Vagina (tissue), 2 donors: ENCODE data around the gene OGT. TPM values are rescaled to one million over a fixed set of nuclear protein-coding genes. Genes with fewer than 3 reads are reported as not detected.
"Not testable (repeated sequence)": the region's sequence is repeated elsewhere in the genome, so short reads cannot be mapped to it uniquely, and the experiment has no call there.

Experiments used
- DNase-seq, 2 donors: peaks; one replicate each; pipeline ENCODE4 v3.0.0-alpha.2; 2017; ENCODE audit errors: extremely low spot score in 2 of 2
- H3K27ac ChIP-seq: fragments of 200-600 bp; sonication (generic); one replicate; pipeline ENCODE4 v1.5.1; 2019
- H3K27me3 ChIP-seq: fragments of 200-600 bp; sonication (generic); one replicate; pipeline ENCODE4 v1.5.1; 2019
- H3K36me3 ChIP-seq, 2 donors: fragments of 200-600 bp; sonication (generic); one replicate each; pipeline ENCODE4 v1.5.1; 2017 to 2019
- H3K4me1 ChIP-seq: fragments of 200-600 bp; sonication (generic); one replicate; pipeline ENCODE4 v1.5.1; 2019
- H3K4me3 ChIP-seq, 2 donors: fragments of 200-600 bp; sonication (generic); 1 replicate in 1 of 2; 2 replicates in 1 of 2; pipeline ENCODE4 v1.5.1; 2016 to 2019
- H3K9me3 ChIP-seq: fragments of 200-600 bp; sonication (generic); one replicate; pipeline ENCODE4 v1.5.1; 2019
- POLR2A ChIP-seq, 2 donors: fragments of 450-650 bp; IDR thresholded peaks; one replicate each; pipeline ENCODE4 v1.6.1; 2017; ENCODE audit warnings: antibody characterized with exemption in 2 of 2, mild to moderate bottlenecking in 2 of 2, moderate library complexity in 2 of 2
- POLR2AphosphoS5 ChIP-seq, 2 donors: sonication (generic); formaldehyde crosslinking; IDR thresholded peaks; one replicate each; pipeline ENCODE4 v1.9.0; 2017; ENCODE audit warnings: antibody characterized with exemption in 2 of 2, mild to moderate bottlenecking in 2 of 2, low read depth in 1 of 2; ENCODE audit not compliant: insufficient read depth in 1 of 2
- intact Hi-C: fragments of 100-400 bp; cut with DNase I; formaldehyde crosslinking; loops from one replicate; pipeline ENCODE4 v1.15.1; 2023
- total RNA-seq: library from RNA; depleted of rRNA; stranded (reverse); fragments of >200 nt; gene quantifications from one replicate; pipeline ENCODE4 v1.2.3, GENCODE V29; 2016
- TF ChIP-seq, protein P1 (sequence below), 3 experiments: fragments of 450-650 bp in 2 of 3; fragments of 200-600 bp in 1 of 3; sonication (generic) in 1 of 3; IDR thresholded peaks; one replicate each; pipeline ENCODE4 v1.5.1; 2017 to 2019; ENCODE audit warnings: antibody characterized with exemption in 3 of 3, mild to moderate bottlenecking in 2 of 3, moderate library complexity in 2 of 3

OGT gene
- total RNA-seq, 1 donor from 2014 or later = 173 TPM

DNA sequence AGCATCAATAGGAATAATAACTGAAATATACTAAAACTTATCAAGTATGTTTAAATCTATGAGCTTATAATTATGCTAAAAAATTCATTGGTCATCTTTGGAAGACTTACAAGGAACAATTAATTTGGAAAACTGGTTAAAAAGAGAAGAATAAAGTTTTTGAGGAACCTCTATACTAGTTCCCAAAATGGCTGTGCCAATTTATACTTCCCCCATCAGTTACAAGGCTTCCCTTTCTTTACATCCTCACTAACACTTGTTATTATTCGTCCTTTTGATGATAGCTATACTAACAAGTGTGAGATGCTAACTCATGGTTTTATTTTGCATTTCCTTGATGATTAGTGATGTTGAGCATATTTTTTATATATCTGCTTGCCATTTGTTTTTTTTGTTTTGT, 17.1 kb downstream of the OGT start:
- H3K9me3 ChIP-seq = no peaks in the 10 kb centered on the region
- no peak for DNase-seq
- peaks cover 0 to 39% of the 10 kb centered on the region in 2 donors for H3K36me3 ChIP-seq
- H3K4me3 ChIP-seq = no peak overlapping the region
- H3K4me1 ChIP-seq = no peaks in the 10 kb centered on the region
- intact Hi-C loops = no loop called here
- no peak for TF ChIP-seq POLR2A (IDR thresholded peaks at IDR 0.05)
- H3K27ac ChIP-seq = no peak overlapping the region
- no peaks in the 10 kb centered on the region for H3K27me3 ChIP-seq

DNA sequence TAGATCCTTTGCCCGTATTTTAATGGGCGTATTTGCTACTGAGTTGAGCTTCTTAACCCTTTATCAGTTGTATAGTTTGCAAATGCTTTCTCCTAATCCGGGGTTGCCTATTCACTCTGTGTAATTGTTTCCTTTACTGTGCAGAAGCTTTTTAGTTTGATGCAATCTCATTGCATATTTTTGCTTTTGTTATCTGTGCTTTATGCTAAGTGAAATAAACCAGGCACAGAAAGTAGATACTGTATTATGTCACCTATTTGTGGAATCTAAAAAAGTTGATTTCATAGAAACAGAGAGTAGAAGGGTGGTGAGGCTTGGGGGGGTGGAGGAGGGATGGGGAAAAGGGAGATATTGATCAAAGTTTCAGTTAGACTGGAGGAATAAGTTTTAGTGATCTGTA, 17.7 kb downstream of the OGT start:
- DNase-seq = no peak
- no peaks in the 10 kb centered on the region for H3K27me3 ChIP-seq
- H3K27ac ChIP-seq = no peak overlapping the region
- H3K9me3 ChIP-seq = no peaks in the 10 kb centered on the region
- H3K4me3 ChIP-seq = no peak overlapping the region
- H3K4me1 ChIP-seq = no peaks in the 10 kb centered on the region
- TF ChIP-seq POLR2AphosphoS5 (IDR thresholded peaks at IDR 0.05; ENCODE audit: insufficient read depth in 1 of 2, low read depth in 1 of 2) (no peak), POLR2A (IDR thresholded peaks at IDR 0.05) (no peak)
- TF ChIP-seq, protein P1, sequence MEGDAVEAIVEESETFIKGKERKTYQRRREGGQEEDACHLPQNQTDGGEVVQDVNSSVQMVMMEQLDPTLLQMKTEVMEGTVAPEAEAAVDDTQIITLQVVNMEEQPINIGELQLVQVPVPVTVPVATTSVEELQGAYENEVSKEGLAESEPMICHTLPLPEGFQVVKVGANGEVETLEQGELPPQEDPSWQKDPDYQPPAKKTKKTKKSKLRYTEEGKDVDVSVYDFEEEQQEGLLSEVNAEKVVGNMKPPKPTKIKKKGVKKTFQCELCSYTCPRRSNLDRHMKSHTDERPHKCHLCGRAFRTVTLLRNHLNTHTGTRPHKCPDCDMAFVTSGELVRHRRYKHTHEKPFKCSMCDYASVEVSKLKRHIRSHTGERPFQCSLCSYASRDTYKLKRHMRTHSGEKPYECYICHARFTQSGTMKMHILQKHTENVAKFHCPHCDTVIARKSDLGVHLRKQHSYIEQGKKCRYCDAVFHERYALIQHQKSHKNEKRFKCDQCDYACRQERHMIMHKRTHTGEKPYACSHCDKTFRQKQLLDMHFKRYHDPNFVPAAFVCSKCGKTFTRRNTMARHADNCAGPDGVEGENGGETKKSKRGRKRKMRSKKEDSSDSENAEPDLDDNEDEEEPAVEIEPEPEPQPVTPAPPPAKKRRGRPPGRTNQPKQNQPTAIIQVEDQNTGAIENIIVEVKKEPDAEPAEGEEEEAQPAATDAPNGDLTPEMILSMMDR (IDR thresholded peaks at IDR 0.05) = no peak
- intact Hi-C loops = no loop called here
- peaks cover 0 to 39% of the 10 kb centered on the region in 2 donors for H3K36me3 ChIP-seq

DNA sequence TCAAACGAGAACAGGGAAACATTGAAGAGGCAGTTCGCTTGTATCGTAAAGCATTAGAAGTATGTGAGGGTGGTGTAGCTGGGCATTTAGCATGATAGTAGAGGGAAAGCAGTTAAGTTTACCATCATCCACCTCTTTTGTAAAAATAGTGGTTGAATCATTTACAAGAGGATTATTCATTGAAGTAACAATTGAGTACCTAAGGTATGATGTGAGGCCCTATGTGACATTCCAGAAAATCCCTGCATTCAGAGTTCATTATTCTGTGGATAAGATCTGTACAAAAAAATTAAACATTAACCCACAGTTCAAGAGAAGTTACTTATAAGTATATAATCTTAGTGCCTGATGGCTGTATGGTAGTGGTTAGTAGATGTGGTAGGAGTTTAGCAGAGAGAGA, 23.1 kb downstream of the OGT start:
- intact Hi-C loops = no loop called here
- TF ChIP-seq POLR2A (IDR thresholded peaks at IDR 0.05) (no peak), POLR2AphosphoS5 (IDR thresholded peaks at IDR 0.05; ENCODE audit: insufficient read depth in 1 of 2, low read depth in 1 of 2) (no peak)
- TF ChIP-seq, protein P1 (IDR thresholded peaks at IDR 0.05) = no peak
- Histone ChIP-seq H3K36me3 (peaks cover 0 to 50% of the 10 kb centered on the region in 2 donors), H3K4me3 (no peak overlapping the region), H3K27ac (no peak overlapping the region), H3K4me1 (no peaks in the 10 kb centered on the region), H3K27me3 (no peaks in the 10 kb centered on the region), H3K9me3 (no peaks in the 10 kb centered on the region)
- DNase-seq = no peak

DNA sequence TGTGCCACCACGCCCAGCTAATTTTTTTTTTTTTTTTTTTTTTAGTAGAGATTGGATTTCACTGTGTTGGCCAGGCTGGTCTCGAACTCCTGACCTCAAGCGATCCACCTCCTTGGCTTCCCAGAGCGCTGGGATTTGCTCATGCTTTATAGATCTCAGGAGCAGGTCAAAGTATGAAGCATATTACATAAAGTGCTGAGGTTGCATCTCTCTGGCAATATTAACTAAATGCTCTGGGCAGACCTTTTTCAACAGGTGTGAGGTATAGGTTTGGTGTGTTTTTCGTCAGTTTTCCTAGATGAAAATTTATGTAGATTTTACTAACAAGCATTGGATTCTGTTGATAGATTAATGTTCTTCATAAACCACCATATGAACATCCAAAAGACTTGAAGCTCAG, 26.0 kb downstream of the OGT start:
- TF ChIP-seq POLR2AphosphoS5 (IDR thresholded peaks at IDR 0.05; ENCODE audit: insufficient read depth in 1 of 2, low read depth in 1 of 2) = no peak
- TF ChIP-seq, protein P1 (IDR thresholded peaks at IDR 0.05) = no peak
- TF ChIP-seq POLR2A (IDR thresholded peaks at IDR 0.05) = no peak
- intact Hi-C loops = no loop called here
- H3K27ac ChIP-seq = no peak overlapping the region
- peaks cover 0 to 71% of the 10 kb centered on the region in 2 donors for H3K36me3 ChIP-seq
- no peak for DNase-seq
- no peaks in the 10 kb centered on the region for H3K27me3 ChIP-seq
- H3K9me3 ChIP-seq = no peaks in the 10 kb centered on the region
- no peak overlapping the region for H3K4me3 ChIP-seq
- no peaks in the 10 kb centered on the region for H3K4me1 ChIP-seq

DNA sequence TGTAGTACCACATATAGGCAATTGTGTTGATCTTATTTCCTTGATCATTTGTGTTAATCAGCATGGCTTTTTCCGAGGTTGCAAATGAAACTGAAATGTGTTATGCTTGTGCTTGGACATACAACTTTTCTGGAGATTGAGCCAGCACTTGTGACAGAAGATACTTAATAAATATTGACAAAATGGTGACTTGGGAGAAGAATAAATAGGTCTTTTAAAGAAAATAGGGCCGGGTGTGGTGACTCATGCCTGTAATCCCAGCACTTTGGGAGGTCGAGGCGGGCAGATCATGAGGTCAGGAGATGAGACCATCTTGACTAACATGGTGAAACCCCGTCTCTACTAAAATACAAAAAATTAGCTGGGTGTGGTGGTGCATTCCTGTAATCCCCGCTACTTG, 26.9 kb downstream of the OGT start:
- H3K27me3 ChIP-seq, H3K27ac ChIP-seq, DNase-seq, H3K9me3 ChIP-seq, intact Hi-C loops, H3K4me1 ChIP-seq, H3K4me3 ChIP-seq: not testable (repeated sequence)
- H3K36me3 ChIP-seq = peaks cover 0 to 78% of the 10 kb centered on the region in 2 donors

DNA sequence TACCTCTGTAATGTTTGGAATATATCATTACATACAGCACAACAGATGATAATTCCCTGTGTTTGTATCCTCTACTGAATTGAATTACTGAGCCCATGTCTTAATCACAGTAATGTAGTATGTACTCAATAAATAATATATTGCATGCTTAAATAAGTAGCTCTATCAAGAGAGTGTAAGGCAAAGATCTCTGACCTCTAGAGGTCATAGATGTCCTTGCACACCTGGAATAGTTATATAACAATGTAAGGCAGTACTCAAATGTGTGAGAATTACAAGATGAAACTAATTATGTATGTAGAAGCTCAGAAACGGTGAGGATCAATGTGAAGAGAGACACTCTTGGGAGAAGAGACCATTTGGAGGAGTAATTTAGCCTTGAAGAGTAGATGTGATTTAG, 31.0 kb downstream of the OGT start:
- H3K4me1 ChIP-seq = no peaks in the 10 kb centered on the region
- no peaks in the 10 kb centered on the region for H3K27me3 ChIP-seq
- H3K9me3 ChIP-seq = no peaks in the 10 kb centered on the region
- no peak for DNase-seq
- intact Hi-C loops = no loop called here
- no peak overlapping the region for H3K4me3 ChIP-seq
- H3K27ac ChIP-seq = no peak overlapping the region
- TF ChIP-seq, protein P1 (IDR thresholded peaks at IDR 0.05) = no peak
- no peak for TF ChIP-seq POLR2AphosphoS5 (IDR thresholded peaks at IDR 0.05; ENCODE audit: insufficient read depth in 1 of 2, low read depth in 1 of 2)
- TF ChIP-seq POLR2A (IDR thresholded peaks at IDR 0.05) = no peak
- peaks cover 0 to 77% of the 10 kb centered on the region in 2 donors for H3K36me3 ChIP-seq
